ENCODE data around the gene CNPY1. TPM values are rescaled to one million over a fixed set of nuclear protein-coding genes. Genes with fewer than 3 reads are reported as not detected.
"Not testable (repeated sequence)": the region's sequence is repeated elsewhere in the genome, so short reads cannot be mapped to it uniquely, and the experiment has no call there.

Gene CNPY1
- total RNA-seq, 1 donor from 2014 or later, result not detected

DNA sequence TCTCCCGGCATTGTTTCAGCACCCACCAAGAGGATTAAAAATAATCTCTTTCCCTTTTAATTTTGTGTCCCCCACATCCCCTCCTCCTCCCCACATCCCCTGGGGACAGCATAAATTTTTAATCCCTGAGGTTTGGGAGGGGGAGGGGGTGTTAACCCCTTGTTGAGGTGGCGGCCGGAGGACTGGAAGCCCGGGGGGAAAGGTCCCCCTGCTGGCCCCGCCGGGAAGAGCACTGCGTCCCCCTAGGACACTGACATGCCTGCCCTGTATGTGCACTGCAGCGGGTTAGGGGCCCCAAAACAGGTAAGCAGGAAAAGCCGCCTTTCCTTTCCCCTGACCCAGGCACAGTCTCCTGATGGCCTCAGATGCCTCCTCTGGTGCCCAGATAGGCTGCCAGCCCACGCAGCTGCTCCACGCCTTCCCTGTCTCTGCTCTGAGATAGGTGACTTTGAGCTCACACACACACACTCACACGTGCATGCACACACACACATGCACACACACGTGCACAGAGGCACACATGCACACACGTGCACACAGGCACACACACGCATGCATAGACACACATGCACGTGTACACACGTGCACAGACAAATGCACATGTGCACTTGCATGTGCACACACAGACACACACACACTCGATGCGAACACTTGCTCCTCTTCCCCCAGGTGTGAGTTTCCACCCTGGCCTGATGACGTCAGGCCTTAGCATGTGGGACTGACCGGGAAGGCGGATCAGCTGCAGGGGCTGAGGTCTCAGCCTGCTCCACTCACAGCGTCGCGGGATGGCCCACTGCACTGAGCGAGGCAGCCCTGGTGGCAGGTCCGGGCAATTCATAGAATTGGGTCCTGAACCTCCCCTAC, 12.3 kb downstream of the CNPY1 start:
- DNase-seq (ENCODE audit: low read depth, low spot score), result no peak

DNA sequence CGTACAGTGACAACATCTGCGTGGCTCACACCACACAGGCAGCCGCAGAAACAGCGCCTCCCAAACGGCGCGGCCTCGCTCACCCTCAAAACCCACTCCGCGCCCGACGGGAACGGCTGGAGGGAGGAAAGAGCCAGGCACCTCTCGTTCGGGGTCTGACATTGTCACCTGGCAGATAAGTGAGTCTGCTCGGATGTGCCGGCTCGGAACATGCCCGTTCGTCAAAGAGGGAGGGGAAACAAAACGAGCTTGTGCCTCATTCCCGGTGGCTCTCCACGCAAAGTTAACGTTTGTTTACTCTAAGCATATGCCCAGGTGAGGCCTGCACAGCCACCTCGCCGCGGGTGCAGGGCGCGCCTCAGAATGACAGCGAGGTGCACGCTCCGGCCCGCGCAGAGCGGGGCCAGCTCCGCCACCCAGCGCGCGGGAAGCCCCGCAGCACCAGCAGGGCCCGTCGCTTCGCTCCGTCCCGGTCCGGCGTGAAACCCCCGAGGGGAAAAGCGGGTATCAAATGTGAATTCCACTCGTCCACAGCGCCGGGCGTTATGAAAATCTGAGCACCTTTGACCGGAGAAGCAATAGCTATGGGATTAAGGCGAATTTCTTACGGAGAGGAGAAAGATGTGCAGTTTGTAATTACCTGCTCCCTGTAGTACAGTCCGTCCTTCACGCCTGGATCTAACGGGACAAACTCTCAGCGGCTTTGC, 13.1 kb downstream of the CNPY1 start:
- no peak for DNase-seq (ENCODE audit: low read depth, low spot score)

DNA sequence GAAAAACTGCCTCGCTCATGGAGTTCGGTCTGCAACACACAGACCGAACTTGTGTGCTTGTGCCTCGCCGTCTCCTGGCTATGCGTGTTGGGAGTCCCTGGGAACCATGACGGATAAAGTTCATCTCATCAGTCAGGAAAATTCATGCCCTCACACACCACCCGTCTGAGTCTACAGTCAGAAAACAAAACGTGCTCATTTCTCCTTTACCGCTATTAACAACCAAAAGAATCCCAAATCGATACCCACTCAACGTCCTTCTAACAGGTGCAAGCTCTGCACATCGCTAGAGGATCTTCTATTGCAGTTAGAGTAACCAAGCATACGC, 13.6 kb downstream of the CNPY1 start:
- DNase-seq (ENCODE audit: low read depth, low spot score), result no peak

DNA sequence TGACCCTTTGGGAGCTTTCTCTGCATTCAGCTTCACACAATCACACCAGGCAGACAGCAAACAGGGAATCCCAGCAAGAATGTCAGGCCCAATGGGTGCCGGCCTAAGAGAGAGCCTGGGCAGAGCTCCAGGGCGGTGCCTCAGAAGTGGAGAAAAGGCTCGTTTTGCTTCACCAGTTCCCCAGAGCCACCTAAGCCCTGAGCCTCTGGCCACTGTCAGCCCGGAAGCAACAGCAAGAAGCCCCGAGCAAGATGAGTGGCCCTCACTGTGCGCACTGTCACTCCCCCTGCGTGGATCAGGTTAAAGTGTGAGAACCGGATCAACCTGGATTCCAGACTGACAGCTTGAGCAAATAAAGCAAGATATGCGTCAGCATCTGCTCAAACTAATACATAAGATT, 14.7 kb downstream of the CNPY1 start:
- DNase-seq (ENCODE audit: low read depth, low spot score), result no peak

DNA sequence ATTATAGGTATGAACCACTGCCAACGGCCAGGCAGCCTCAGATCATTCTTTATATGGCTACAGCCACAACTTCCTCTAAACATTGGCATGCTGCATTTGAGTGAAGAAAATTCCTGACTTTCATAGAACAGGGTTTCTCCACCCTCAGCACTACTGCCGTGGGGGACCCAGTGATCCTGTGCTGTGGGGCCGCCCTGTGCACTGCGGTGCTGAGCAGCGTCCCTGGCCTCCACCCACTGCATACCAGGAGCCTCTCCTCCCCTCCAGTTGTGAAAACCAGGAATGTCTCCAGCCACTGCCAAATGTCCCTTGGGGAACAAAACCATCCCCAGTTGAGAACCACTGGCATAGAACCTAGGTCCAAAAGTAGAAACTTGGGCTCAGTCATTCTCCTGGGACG, 15.8 kb downstream of the CNPY1 start:
- no peak for DNase-seq (ENCODE audit: low read depth, low spot score)

DNA sequence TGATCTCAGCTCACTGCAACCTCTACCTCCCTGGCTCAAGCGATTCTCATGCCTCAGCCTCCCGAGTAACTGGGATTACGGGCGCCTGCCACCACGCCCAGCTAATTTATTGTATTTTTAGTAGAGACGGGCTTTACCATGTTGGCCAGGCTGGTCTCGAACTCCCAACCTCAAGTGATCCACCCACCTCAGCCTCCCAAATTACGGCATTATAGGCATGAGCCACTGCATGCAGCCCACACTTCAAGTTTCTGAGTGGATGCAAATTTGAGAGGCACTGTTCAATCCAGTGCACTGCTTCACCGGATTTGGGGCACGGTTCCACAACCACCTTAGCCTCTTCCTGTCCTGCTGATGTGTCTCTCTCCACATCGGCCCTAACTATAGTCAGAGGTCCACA, 16.5 kb downstream of the CNPY1 start:
- DNase-seq (ENCODE audit: low read depth, low spot score), result no peak

DNA sequence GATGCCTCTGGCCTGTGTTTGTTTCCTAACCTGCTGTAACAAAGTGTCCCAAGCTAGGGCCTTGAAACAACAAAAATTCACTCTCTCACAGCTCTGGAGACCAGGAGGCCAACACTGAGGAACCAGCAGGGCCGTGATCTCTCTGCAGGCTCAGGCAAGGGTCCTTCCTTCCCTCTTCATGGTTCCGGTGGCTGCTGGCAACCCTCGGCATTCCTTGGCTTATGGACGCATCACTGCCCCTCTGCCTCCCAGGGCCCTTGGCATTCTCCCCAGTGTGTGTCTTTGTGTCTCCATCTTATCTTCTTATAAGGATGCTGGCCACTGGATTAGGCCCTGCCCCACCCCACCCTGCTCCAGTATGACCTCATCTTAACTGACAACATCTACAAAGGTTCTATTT, 17.0 kb downstream of the CNPY1 start:
- DNase-seq (ENCODE audit: low read depth, low spot score), result no peak

GRCh38 chr7:155527664-155528063, 18.7 kb downstream of the CNPY1 start:
- no peak for DNase-seq (ENCODE audit: low read depth, low spot score)

DNA sequence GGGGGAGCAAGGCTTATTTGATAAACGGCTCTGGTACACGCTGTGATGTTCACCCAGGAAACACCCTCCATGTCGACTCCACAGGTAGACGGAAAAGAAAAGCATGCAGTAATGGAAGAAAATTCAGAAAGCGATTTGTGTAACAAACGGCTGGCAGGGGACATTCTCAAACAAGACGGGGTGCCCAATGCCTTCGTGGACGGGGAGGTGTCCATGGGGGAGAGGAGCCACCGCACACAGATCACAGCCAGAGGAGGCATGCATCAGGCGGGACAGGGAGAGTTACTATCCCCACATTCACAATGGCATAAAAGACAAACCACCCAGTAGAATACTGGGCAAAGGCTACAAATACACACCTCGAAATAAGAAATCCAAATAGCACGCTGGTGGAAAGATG, 20.1 kb downstream of the CNPY1 start:
- DNase-seq (ENCODE audit: low read depth, low spot score), result no peak

- no peak for DNase-seq (ENCODE audit: low read depth, low spot score)
Measured at GRCh38 chr7:155524018-155524556, 22.3 kb downstream of the CNPY1 start.

- no peak for DNase-seq (ENCODE audit: low read depth, low spot score)
Measured at GRCh38 chr7:155523168-155523675, 23.1 kb downstream of the CNPY1 start.

DNA sequence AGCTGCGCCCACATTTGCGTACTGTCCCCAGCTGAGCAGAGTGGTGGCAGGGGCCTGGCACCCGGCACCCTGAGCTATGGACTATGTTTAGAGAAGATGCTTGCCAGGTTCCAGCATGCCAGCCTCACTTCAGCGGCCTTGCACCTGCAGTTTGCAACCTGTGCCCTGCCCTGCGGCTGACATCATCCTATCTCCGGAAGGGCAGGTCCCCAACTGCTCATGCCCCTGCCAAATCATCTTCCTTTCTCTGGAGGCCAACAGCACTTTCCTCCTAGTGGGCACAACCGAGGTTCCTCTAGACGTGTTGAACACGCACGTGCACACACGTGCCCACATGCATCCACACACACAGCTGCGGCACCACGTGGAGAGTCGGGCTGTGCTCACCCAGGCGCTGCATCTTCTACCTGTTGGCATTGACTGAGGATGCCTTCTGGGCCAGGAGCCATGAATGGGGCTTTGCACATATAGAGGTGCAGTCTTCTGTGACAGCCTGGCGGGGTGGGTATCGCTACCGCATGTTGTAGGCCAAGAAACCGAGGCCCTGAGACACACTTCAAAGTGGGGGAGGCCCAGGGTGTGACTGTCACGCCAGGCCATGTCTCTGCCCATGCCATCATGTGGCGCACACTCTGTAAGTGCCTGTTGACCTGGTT, 24.5 kb downstream of the CNPY1 start:
- no peak for DNase-seq (ENCODE audit: low read depth, low spot score)

DNA sequence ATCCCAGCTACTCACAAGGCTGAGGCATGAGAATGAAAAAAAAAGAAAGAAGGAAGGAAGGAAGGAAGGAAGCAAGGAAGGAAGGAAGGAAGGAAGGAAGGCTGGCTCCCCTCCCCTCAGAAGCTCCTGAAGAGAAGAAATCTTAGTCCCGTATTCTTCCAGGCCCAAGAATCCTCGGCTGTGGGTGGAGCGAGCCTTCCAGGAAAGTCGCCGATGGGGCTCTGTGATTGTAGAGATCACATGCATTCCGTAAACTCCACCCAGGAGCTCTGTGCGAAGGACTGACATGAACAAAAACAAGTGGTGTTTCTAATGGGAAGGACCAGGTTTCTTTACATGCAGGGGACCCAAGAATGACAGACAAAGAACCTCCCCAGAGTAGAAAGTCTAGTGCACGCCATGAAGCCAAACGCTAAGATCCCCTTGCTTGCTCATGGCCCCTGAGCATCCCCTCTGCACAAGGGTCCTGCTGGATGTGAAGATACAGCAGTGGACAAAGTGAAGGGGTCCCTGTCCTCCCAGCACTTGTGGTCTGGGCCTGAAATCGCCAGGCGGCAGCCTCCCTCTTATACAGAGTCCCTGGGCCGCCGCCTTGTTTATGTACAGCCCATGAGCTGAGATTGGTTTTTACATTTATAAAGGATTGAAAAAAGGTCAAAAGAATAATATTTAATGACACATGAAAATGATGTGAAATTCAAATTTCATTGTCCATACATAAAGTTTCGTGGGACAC, 25.2 kb downstream of the CNPY1 start:
- DNase-seq (ENCODE audit: low read depth, low spot score), result no peak

DNA sequence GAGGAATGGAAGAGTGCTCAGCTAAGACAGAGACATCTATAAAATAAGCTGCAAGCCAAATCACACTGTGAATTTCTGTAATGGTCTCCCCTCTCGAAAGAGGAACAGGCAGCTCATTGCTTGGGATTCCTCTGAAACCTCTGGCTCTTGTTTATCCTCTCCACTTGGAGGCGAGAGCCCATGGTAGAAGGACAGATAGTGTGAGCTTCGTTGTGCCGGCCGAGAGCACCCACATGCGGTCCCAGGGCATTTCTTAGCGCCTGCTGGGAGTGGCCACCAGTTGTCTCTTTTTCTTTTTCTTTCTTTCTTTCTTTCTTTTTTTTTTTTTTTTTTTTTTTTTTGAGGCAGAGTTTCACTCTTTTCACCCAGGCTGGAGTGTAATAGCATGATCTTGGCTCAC, 26.2 kb downstream of the CNPY1 start:
- DNase-seq (ENCODE audit: low read depth, low spot score), result no peak

GRCh38 chr7:155519358-155519757, 27.0 kb downstream of the CNPY1 start:
- not testable (repeated sequence) for DNase-seq (ENCODE audit: low read depth, low spot score)

GRCh38 chr7:155518633-155519032, 27.7 kb downstream of the CNPY1 start:
- no peak for DNase-seq (ENCODE audit: low read depth, low spot score)

- no peak for DNase-seq (ENCODE audit: low read depth, low spot score)
Measured at GRCh38 chr7:155517969-155518368, 28.4 kb downstream of the CNPY1 start.

GRCh38 chr7:155517452-155517851, 28.9 kb downstream of the CNPY1 start:
- no peak for DNase-seq (ENCODE audit: low read depth, low spot score)

- no peak for DNase-seq (ENCODE audit: low read depth, low spot score)
Measured at GRCh38 chr7:155516466-155516865, 29.9 kb downstream of the CNPY1 start.

- DNase-seq (ENCODE audit: low read depth, low spot score), result no peak
Measured at GRCh38 chr7:155515318-155515717, 31.0 kb downstream of the CNPY1 start.

DNA sequence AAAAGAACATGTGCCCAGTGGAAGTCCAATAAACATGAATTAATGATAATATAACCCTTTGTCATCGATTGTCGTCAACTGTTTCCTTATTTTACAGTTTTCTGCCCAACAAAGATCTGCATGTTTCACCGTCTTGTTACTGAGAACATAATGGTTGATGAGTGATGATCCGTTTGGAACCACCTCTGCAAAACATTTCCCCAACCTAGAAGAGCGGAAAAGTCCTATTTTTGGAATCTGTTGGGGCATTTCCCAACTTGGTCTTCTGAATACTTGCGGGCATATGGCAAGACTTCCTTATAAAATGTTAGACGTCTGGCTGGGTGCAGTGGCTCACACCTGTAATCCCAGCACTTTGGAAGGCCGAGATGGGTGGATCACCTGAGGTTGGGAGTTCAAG, 32.1 kb downstream of the CNPY1 start:
- DNase-seq (ENCODE audit: low read depth, low spot score), result no peak
